Nephron progenitor cell (in vitro differentiated cells): ENCODE results near the gene TAGLN2.

Source experiments
- DNase-seq: peaks from one replicate; pipeline ENCODE4 v3.0.0; 2021
- H3K27ac Mint-ChIP-seq: 2 replicates; pipeline ENCODE4 v1.8.0; 2021; ENCODE audit warnings: mild to moderate bottlenecking, moderate library complexity, mixed read lengths
- H3K27me3 Mint-ChIP-seq: 2 replicates; pipeline ENCODE4 v1.8.0; 2021; ENCODE audit warnings: mild to moderate bottlenecking, low read depth, mixed read lengths; ENCODE audit not compliant: poor library complexity
- H3K36me3 Mint-ChIP-seq: 2 replicates; pipeline ENCODE4 v1.8.0; 2021; ENCODE audit warnings: low read depth, mixed read lengths
- H3K4me1 Mint-ChIP-seq: 2 replicates; pipeline ENCODE4 v1.8.0; 2021; ENCODE audit warnings: mixed read lengths
- H3K4me3 Mint-ChIP-seq: 2 replicates; pipeline ENCODE4 v1.8.0; 2021; ENCODE audit warnings: mild to moderate bottlenecking, moderate library complexity, mixed read lengths
- H3K9me3 Mint-ChIP-seq: 2 replicates; pipeline ENCODE4 v1.8.0; 2021; ENCODE audit warnings: mild to moderate bottlenecking, moderate library complexity, mixed read lengths
- CTCF ChIP-seq: fragments of 200-600 bp; sonication (generic); IDR thresholded peaks from 2 replicates; pipeline ENCODE4 v1.5.0; 2021; ENCODE audit warnings: antibody characterized with exemption

The TAGLN2 gene

DNA sequence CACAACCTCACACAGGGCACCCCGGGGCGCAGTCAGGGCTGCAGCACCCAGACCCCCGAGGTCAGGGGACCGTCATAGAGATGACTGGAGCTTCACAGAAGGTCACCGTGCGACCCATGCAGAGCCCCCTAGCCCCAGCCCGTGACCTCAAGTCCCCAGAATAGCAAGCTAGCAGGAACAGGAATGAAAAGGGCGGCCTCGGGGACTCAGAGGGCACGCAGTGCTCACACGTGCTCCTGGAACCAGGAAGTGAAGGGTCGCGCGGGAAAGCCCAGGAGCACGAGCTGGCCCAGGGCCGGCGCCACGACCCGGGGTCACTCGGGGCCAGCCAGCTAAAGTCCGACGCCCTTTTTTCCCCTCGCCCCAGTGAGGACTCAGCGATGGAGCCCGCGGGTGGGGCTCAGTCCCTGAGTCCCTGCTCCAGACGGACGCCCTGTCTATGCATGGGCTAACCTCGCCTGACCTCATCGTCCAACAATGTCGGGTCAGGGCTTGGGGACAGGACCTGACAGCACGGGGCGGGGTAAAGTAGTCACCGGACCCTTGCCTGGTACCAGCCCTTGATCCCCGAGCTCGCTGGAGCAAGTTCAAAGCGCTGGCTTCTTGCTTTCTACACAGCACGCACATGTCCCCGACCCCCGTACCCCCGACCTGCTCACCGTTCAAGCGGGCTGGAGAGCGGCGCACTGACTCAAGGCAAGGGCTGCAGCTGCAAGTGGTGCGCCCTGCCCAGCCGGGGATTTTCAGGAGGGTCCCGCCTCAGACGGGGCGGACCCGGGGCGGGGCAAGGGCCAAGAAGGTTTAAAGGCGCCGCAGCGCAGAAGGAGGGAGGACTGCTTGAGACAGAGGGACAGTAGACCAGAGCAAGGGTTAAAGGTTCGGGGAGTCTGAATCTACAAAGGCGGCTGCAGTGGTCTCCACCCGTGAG is at the start of gene TAGLN2:
Gene TAGLN2, minus strand, starts transcription at position 717 of the 928 bp plus-strand sequence. CDS start 4,998 bp downstream, outside the sequence.
- no peaks in the 10 kb centered on the region for H3K9me3 Mint-ChIP-seq
- DNase-seq: peak; percentile 84
- peak within 1 kb of the TSS; percentile 90 for H3K4me3 Mint-ChIP-seq
- no peaks in the 10 kb centered on the region for H3K27me3 Mint-ChIP-seq
- peak within 1 kb of the TSS; percentile 57 for H3K27ac Mint-ChIP-seq
- H3K4me1 Mint-ChIP-seq: peaks cover 54% of the 10 kb centered on the region
- H3K36me3 Mint-ChIP-seq: peaks cover 28% of the 10 kb centered on the region
- no peak for TF ChIP-seq CTCF

DNA sequence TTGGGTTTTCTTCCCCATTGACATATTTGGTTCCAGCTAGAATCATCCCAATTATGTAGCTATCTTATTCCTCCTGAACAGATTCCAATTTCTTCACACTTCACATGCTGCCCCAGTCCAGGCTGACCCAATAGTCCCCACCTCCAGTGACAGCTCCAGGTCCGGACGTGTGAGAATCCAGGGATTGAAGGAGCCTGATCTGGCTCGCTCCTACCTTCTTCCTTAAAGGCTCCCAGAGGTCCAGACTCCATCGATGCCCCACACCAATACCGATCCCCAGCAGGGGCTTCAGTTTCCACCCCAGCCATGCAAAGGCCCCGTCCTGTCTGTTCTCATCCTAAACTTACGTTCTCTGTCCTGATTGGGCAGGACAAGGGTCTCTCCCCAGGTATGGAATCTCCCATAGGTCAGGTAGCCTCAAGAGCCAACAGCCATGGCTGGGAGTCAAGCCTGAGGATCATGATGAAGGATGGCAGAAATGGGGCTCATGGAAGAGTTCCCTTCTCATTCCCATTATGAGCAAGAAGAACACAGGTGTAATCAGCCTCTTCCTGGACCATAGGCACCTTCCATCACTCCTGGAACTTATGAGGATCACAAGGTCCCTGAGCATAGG is 49.2 kb upstream of the TAGLN2 start:
- Mint-ChIP-seq H3K4me1 (peaks cover 22% of the 10 kb centered on the region), H3K27ac (no peak overlapping the region), H3K36me3 (no peaks in the 10 kb centered on the region), H3K9me3 (no peaks in the 10 kb centered on the region), H3K27me3 (peaks cover 21% of the 10 kb centered on the region), H3K4me3 (no peak overlapping the region)
- no peak for DNase-seq
- no peak for TF ChIP-seq CTCF

DNA sequence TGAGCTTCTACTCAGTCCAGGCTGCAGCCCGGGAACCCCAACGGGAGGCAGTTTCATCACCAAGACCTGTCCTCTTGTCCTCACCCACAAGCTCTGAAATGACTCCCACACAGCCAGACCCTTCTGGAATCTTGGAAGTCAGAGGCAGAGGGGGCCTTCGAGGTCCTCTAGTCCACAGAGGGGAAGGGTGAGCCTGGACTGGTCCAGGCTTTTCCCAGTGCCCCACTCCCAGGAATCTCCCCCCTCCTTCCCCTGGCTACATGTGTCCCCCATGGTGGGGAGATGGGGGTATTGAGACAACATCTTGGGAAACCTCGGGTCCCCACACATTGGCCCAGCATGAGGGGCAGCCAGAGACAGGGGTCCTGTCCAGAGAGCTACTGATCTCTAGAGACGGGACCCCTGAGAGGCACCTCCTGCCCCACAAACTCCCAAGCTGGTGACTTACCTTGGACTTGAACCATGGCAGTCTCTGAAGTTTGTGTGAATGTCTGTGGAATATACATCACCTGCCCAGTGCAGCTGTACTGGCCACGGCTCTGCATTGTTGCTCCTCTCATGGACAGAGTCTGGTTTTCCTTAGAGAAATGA is 48.1 kb upstream of the TAGLN2 start:
- no peak overlapping the region for H3K27ac Mint-ChIP-seq
- H3K9me3 Mint-ChIP-seq: no peaks in the 10 kb centered on the region
- no peak for DNase-seq
- TF ChIP-seq CTCF: no peak
- no peak overlapping the region for H3K4me3 Mint-ChIP-seq
- no peaks in the 10 kb centered on the region for H3K36me3 Mint-ChIP-seq
- peaks cover 21% of the 10 kb centered on the region for H3K27me3 Mint-ChIP-seq
- peaks cover 22% of the 10 kb centered on the region for H3K4me1 Mint-ChIP-seq

DNA sequence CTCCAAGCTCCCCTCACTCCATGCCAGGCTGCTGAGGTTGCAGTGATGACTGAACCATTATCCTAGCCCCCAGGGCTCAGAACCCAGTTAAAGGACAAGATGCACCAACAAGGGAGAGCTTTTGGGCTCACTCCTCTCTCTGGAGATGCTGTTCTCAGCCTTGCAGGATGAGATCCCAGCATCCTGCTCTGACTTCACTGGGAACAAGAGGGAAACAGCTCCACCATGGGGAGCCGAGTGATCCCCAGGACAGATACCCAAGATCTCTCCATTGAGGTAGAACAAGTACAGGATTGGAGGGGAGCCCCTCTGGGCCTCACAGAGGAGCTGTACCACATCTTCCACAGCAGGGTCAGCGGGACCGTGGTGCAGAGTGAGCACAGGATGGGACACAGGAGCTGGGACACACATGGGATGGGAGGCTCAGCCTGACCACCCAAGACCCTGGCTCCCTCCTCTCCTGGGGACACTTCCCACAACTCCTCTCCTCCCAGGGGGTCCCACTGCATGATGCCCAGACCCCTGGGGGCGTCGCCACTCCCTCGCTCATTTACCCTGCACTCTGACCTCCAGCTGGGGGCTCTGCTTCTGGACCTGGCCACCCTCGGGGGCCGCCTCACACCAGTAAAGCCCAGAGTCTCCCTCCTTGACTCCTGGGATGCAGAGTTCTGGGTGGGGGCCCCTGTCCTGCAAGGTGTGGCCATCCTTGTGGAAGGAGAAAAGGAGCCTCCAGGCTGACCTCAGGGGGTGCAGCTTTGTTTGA is 47.3 kb upstream of the TAGLN2 start:
- no peak overlapping the region for H3K4me3 Mint-ChIP-seq
- H3K4me1 Mint-ChIP-seq: peaks cover 22% of the 10 kb centered on the region
- H3K27me3 Mint-ChIP-seq: peaks cover 22% of the 10 kb centered on the region
- no peaks in the 10 kb centered on the region for H3K36me3 Mint-ChIP-seq
- no peaks in the 10 kb centered on the region for H3K9me3 Mint-ChIP-seq
- H3K27ac Mint-ChIP-seq: no peak overlapping the region
- no peak for DNase-seq
- no peak for TF ChIP-seq CTCF

DNA sequence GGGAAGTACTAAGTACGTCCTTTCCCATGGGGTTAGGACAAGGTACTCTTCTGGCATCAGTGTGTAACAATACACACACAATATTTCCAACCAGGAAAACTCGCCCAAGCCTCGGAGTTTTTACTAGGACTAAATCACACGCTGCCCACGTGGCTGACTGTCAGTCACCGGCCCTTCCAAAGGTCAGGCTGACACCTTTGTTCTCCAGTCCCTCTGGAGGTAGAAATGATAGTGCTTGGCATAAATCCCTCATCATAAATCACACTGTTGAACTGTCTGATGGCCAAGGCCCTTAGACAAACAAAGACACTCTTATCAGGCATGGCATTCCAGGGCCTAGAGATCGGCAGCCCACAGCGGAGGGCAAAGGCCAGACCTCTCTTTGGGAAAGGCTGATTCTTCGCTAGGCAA is 45.6 kb upstream of the TAGLN2 start:
- H3K36me3 Mint-ChIP-seq: no peaks in the 10 kb centered on the region
- peaks cover 22% of the 10 kb centered on the region for H3K4me1 Mint-ChIP-seq
- H3K9me3 Mint-ChIP-seq: no peaks in the 10 kb centered on the region
- no peak overlapping the region for H3K4me3 Mint-ChIP-seq
- peak; percentile 27 for DNase-seq
- no peak overlapping the region for H3K27ac Mint-ChIP-seq
- no peak for TF ChIP-seq CTCF
- H3K27me3 Mint-ChIP-seq: peaks cover 24% of the 10 kb centered on the region
